ENCODE measurements around the gene NNAT.

Gene NNAT

GRCh38 chr20:37490663-37491350, 30.2 kb upstream of the NNAT start:
- Histone ChIP-seq H2AFZ (ENCODE audit: low read depth, low read length) (no peak overlapping the region), H3K9me3 (ENCODE audit: low read length) (no peaks in the 10 kb centered on the region), H3K4me1 (ENCODE audit: insufficient read depth, low read length) (no peaks in the 10 kb centered on the region), H3K36me3 (ENCODE audit: insufficient read depth, low read length) (no peaks in the 10 kb centered on the region), H3K4me3 (ENCODE audit: low read length) (no peak overlapping the region), H3K27me3 (ENCODE audit: insufficient read depth, low read length) (no peaks in the 10 kb centered on the region)

GRCh38 chr20:37492096-37492625, 28.9 kb upstream of the NNAT start:
- H2AFZ ChIP-seq (ENCODE audit: low read depth, low read length) = no peak overlapping the region
- no peak overlapping the region for H3K4me3 ChIP-seq (ENCODE audit: low read length)
- H3K27me3 ChIP-seq (ENCODE audit: insufficient read depth, low read length) = no peaks in the 10 kb centered on the region
- H3K36me3 ChIP-seq (ENCODE audit: insufficient read depth, low read length) = no peaks in the 10 kb centered on the region
- no peaks in the 10 kb centered on the region for H3K4me1 ChIP-seq (ENCODE audit: insufficient read depth, low read length)
- no peaks in the 10 kb centered on the region for H3K9me3 ChIP-seq (ENCODE audit: low read length)

- no peaks in the 10 kb centered on the region for H3K27me3 ChIP-seq (ENCODE audit: insufficient read depth, low read length)
- no peaks in the 10 kb centered on the region for H3K9me3 ChIP-seq (ENCODE audit: low read length)
- H2AFZ ChIP-seq (ENCODE audit: low read depth, low read length) = no peak overlapping the region
- H3K36me3 ChIP-seq (ENCODE audit: insufficient read depth, low read length) = no peaks in the 10 kb centered on the region
- H3K4me1 ChIP-seq (ENCODE audit: insufficient read depth, low read length) = no peaks in the 10 kb centered on the region
- no peak overlapping the region for H3K4me3 ChIP-seq (ENCODE audit: low read length)
These were observed 28.1 kb upstream of the NNAT start for GRCh38 chr20:37492945-37493344.

- no peaks in the 10 kb centered on the region for H3K4me1 ChIP-seq (ENCODE audit: insufficient read depth, low read length)
- no peak overlapping the region for H2AFZ ChIP-seq (ENCODE audit: low read depth, low read length)
- no peaks in the 10 kb centered on the region for H3K27me3 ChIP-seq (ENCODE audit: insufficient read depth, low read length)
- H3K4me3 ChIP-seq (ENCODE audit: low read length) = no peak overlapping the region
- H3K9me3 ChIP-seq (ENCODE audit: low read length) = no peaks in the 10 kb centered on the region
- H3K36me3 ChIP-seq (ENCODE audit: insufficient read depth, low read length) = no peaks in the 10 kb centered on the region
These were observed 26.7 kb upstream of the NNAT start for GRCh38 chr20:37494301-37494700.

- H3K4me3 ChIP-seq (ENCODE audit: low read length) = no peak overlapping the region
- H3K9me3 ChIP-seq (ENCODE audit: low read length) = no peaks in the 10 kb centered on the region
- H3K27me3 ChIP-seq (ENCODE audit: insufficient read depth, low read length) = no peaks in the 10 kb centered on the region
- no peak overlapping the region for H2AFZ ChIP-seq (ENCODE audit: low read depth, low read length)
- H3K36me3 ChIP-seq (ENCODE audit: insufficient read depth, low read length) = no peaks in the 10 kb centered on the region
- H3K4me1 ChIP-seq (ENCODE audit: insufficient read depth, low read length) = no peaks in the 10 kb centered on the region
These were observed 26.3 kb upstream of the NNAT start for GRCh38 chr20:37494796-37495195.

- H3K36me3 ChIP-seq (ENCODE audit: insufficient read depth, low read length) = no peaks in the 10 kb centered on the region
- H3K27me3 ChIP-seq (ENCODE audit: insufficient read depth, low read length) = no peaks in the 10 kb centered on the region
- H3K9me3 ChIP-seq (ENCODE audit: low read length) = no peaks in the 10 kb centered on the region
- H2AFZ ChIP-seq (ENCODE audit: low read depth, low read length) = no peak overlapping the region
- H3K4me1 ChIP-seq (ENCODE audit: insufficient read depth, low read length) = no peaks in the 10 kb centered on the region
- no peak overlapping the region for H3K4me3 ChIP-seq (ENCODE audit: low read length)
These were observed 22.9 kb upstream of the NNAT start for GRCh38 chr20:37498066-37498665.

GRCh38 chr20:37500311-37500710, 20.7 kb upstream of the NNAT start:
- Histone ChIP-seq H3K27me3 (ENCODE audit: insufficient read depth, low read length) (no peaks in the 10 kb centered on the region), H3K36me3 (ENCODE audit: insufficient read depth, low read length) (no peaks in the 10 kb centered on the region), H3K4me3 (ENCODE audit: low read length) (no peak overlapping the region), H3K9me3 (ENCODE audit: low read length) (no peaks in the 10 kb centered on the region), H3K4me1 (ENCODE audit: insufficient read depth, low read length) (peaks cover 3% of the 10 kb centered on the region), H2AFZ (ENCODE audit: low read depth, low read length) (no peak overlapping the region)

GRCh38 chr20:37501940-37502339, 19.1 kb upstream of the NNAT start:
- H3K27me3 ChIP-seq (ENCODE audit: insufficient read depth, low read length) = no peaks in the 10 kb centered on the region
- H3K4me1 ChIP-seq (ENCODE audit: insufficient read depth, low read length) = peaks cover 3% of the 10 kb centered on the region
- H3K36me3 ChIP-seq (ENCODE audit: insufficient read depth, low read length) = no peaks in the 10 kb centered on the region
- no peak overlapping the region for H3K4me3 ChIP-seq (ENCODE audit: low read length)
- no peaks in the 10 kb centered on the region for H3K9me3 ChIP-seq (ENCODE audit: low read length)
- no peak overlapping the region for H2AFZ ChIP-seq (ENCODE audit: low read depth, low read length)

- Histone ChIP-seq H3K27me3 (ENCODE audit: insufficient read depth, low read length) (no peaks in the 10 kb centered on the region), H3K4me3 (ENCODE audit: low read length) (no peak overlapping the region), H3K4me1 (ENCODE audit: insufficient read depth, low read length) (peaks cover 3% of the 10 kb centered on the region), H2AFZ (ENCODE audit: low read depth, low read length) (no peak overlapping the region), H3K36me3 (ENCODE audit: insufficient read depth, low read length) (no peaks in the 10 kb centered on the region), H3K9me3 (ENCODE audit: low read length) (no peaks in the 10 kb centered on the region)
These were observed 18.4 kb upstream of the NNAT start for GRCh38 chr20:37502654-37503053.

- Histone ChIP-seq H3K36me3 (ENCODE audit: insufficient read depth, low read length) (no peaks in the 10 kb centered on the region), H3K4me3 (ENCODE audit: low read length) (no peak overlapping the region), H3K4me1 (ENCODE audit: insufficient read depth, low read length) (peaks cover 3% of the 10 kb centered on the region), H2AFZ (ENCODE audit: low read depth, low read length) (no peak overlapping the region), H3K27me3 (ENCODE audit: insufficient read depth, low read length) (no peaks in the 10 kb centered on the region), H3K9me3 (ENCODE audit: low read length) (no peaks in the 10 kb centered on the region)
These were observed 17.7 kb upstream of the NNAT start for GRCh38 chr20:37503256-37503927.

- Histone ChIP-seq H3K27me3 (ENCODE audit: insufficient read depth, low read length) (no peaks in the 10 kb centered on the region), H3K4me3 (ENCODE audit: low read length) (no peak overlapping the region), H3K36me3 (ENCODE audit: insufficient read depth, low read length) (peaks cover 6% of the 10 kb centered on the region), H3K9me3 (ENCODE audit: low read length) (no peaks in the 10 kb centered on the region), H3K4me1 (ENCODE audit: insufficient read depth, low read length) (peaks cover 3% of the 10 kb centered on the region), H2AFZ (ENCODE audit: low read depth, low read length) (no peak overlapping the region)
These were observed 16.5 kb upstream of the NNAT start for GRCh38 chr20:37504404-37505096.

GRCh38 chr20:37505263-37506151, 15.5 kb upstream of the NNAT start:
- no peak overlapping the region for H3K4me3 ChIP-seq (ENCODE audit: low read length)
- H3K4me1 ChIP-seq (ENCODE audit: insufficient read depth, low read length) = peaks cover 3% of the 10 kb centered on the region
- H3K36me3 ChIP-seq (ENCODE audit: insufficient read depth, low read length) = peaks cover 8% of the 10 kb centered on the region

More at GRCh38 chr20:37505263-37506151, 15.5 kb upstream of the NNAT start:
- H2AFZ ChIP-seq (ENCODE audit: low read depth, low read length) = no peak overlapping the region
- H3K9me3 ChIP-seq (ENCODE audit: low read length) = no peaks in the 10 kb centered on the region
- H3K27me3 ChIP-seq (ENCODE audit: insufficient read depth, low read length) = no peaks in the 10 kb centered on the region

Measured in neuron (in vitro differentiated cells).